Stomach smooth muscle (tissue), 2 donors: ENCODE results near the gene RHOXF2.
A peak's percentile ranks its signal among the peaks of the same experiment; 100 is the strongest.
"Not testable (repeated sequence)": the region's sequence is repeated elsewhere in the genome, so short reads cannot be mapped to it uniquely, and the experiment has no call there.

Experiments used
- H3K27ac ChIP-seq: one replicate; pipeline ENCODE4 v1.7.0; 2013; ENCODE audit warnings: mild to moderate bottlenecking, low read length, inconsistent platforms
- H3K27me3 ChIP-seq, 2 donors: one replicate each; pipeline ENCODE4 v1.7.0; 2013; ENCODE audit warnings: low read length in 2 of 2; ENCODE audit not compliant: insufficient read depth in 2 of 2, control insufficient read depth in 1 of 2
- H3K36me3 ChIP-seq, 2 donors: one replicate each; pipeline ENCODE4 v1.7.0; 2013; ENCODE audit warnings: low read length in 2 of 2; ENCODE audit not compliant: control insufficient read depth in 2 of 2, insufficient read depth in 2 of 2
- H3K4me1 ChIP-seq: one replicate; pipeline ENCODE4 v1.7.0; 2013; ENCODE audit warnings: low read length; ENCODE audit not compliant: control insufficient read depth, insufficient read depth
- H3K4me3 ChIP-seq, 2 donors: one replicate each; pipeline ENCODE4 v1.7.0; 2013; ENCODE audit warnings: low read length in 2 of 2
- H3K9ac ChIP-seq, 2 donors: one replicate each; pipeline ENCODE4 v1.7.0; 2013; ENCODE audit warnings: low read length in 2 of 2, mild to moderate bottlenecking in 1 of 2
- H3K9me3 ChIP-seq, 2 donors: one replicate each; pipeline ENCODE4 v1.7.0; 2013; ENCODE audit warnings: low read length in 2 of 2; ENCODE audit not compliant: control insufficient read depth in 2 of 2
- donor health status: healthy.
- donor health status: Pancreatic carcinoma.

Gene RHOXF2

GRCh38 chrX:120158313-120158712 is at the start of gene RHOXF2:
TSS of gene RHOXF2 (plus strand) at chrX:120158613. CDS start at chrX:120158751, 138 bp downstream.
- H3K9me3 ChIP-seq, H3K36me3 ChIP-seq: not testable (repeated sequence)

GRCh38 chrX:120109378-120109777 is 49.0 kb upstream of the RHOXF2 start:
- H3K4me1 ChIP-seq = no peaks in the 10 kb centered on the region
- no peaks in the 10 kb centered on the region for H3K27me3 ChIP-seq
- no peak overlapping the region for H3K27ac ChIP-seq
- no peak overlapping the region for H3K4me3 ChIP-seq
- no peaks in the 10 kb centered on the region for H3K36me3 ChIP-seq
- no peak overlapping the region for H3K9ac ChIP-seq
- no peaks in the 10 kb centered on the region for H3K9me3 ChIP-seq

More at GRCh38 chrX:120158313-120158712, at the start of gene RHOXF2:
- not testable (repeated sequence) for H3K27ac ChIP-seq, H3K4me1 ChIP-seq, H3K9ac ChIP-seq, H3K27me3 ChIP-seq, H3K4me3 ChIP-seq

- H3K27ac ChIP-seq = no peak overlapping the region
- H3K9me3 ChIP-seq = no peaks in the 10 kb centered on the region
- H3K36me3 ChIP-seq = no peaks in the 10 kb centered on the region
- no peaks in the 10 kb centered on the region for H3K27me3 ChIP-seq
- H3K4me3 ChIP-seq = no peak overlapping the region
- H3K4me1 ChIP-seq = no peaks in the 10 kb centered on the region
- no peak overlapping the region for H3K9ac ChIP-seq
Measured at GRCh38 chrX:120111611-120112010, 46.8 kb upstream of the RHOXF2 start.

DNA sequence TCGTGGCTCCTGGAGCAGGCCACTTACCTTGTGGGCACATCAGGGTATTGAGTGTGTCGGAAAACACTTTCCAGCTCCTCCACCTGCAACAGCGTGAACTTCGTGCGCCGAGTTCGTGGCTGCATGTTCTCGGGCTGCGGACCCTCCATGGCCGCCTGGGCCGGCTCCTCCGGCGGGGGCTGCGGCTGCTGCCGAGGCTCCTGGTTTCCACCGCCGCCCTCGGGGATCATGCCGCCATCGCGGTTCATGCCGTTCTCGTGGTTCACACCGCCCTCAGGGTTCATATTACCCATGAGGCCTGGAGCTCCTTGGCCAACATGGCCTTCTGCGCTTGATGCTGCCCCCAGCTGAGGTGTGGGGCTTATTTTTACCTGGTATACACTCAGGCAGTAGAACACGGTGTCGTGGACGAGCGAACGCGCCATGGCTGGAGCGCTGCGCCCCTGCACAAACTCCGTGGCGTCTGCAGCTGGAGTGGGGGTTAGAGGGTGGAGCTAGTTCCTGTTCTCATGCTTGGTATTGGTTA is 42.9 kb upstream of the RHOXF2 start, which contains the start of gene RHOXF1:
TSS of gene RHOXF1 (minus strand) at position 476 of the 526 bp plus-strand sequence. CDS start at position 425, 51 bp downstream.
- Histone ChIP-seq H3K27me3 (peaks cover 0 to 2% of the 10 kb centered on the region in 2 donors), H3K9ac (no peak within 1 kb of the TSS), H3K36me3 (no peaks in the 10 kb centered on the region), H3K9me3 (no peaks in the 10 kb centered on the region), H3K27ac (no peak within 1 kb of the TSS), H3K4me1 (no peaks in the 10 kb centered on the region), H3K4me3 (no peak within 1 kb of the TSS)

DNA sequence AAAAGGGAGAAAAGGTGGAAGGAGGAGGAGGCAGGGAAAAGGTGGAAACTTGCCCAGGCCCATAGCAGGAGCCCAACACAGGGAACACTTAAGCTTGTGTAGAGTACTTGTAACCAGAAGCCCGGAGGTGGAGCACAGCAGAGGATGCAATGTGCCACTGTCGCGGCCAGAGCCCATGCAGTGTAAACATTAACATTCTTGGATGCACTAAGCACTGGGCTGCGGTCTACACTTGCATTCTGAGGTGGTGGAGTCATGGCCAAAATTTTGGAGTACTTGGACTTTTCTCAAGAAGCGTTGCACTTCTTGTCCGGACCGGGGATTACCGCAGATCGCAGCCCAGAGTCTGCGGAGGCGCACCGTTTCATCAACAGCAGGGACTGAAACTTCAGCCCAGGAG is 38.2 kb upstream of the RHOXF2 start:
- Histone ChIP-seq H3K9ac (no peak overlapping the region), H3K4me1 (no peaks in the 10 kb centered on the region), H3K36me3 (no peaks in the 10 kb centered on the region), H3K4me3 (no peak overlapping the region), H3K27ac (no peak overlapping the region), H3K27me3 (peaks cover 0 to 2% of the 10 kb centered on the region in 2 donors), H3K9me3 (no peaks in the 10 kb centered on the region)

DNA sequence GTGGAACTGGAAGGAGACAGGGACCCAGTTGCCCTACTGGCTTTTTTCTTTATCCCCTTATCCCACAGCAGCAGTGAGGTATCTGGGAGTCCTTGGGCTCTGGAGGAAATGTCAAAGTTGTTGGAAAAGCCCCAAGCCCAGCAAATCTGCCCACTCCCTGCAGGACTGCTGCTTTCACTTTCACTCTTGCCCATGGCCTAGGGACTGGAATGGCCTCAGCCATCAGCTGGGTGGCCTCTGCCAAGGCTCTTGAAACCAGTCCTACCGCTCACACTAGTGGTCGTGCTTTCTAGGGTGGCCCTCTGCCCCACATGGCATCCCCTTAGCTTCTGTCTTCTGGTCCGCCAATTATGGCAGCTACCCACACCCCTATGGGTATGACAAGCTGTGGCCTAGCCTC is 33.0 kb upstream of the RHOXF2 start:
- no peak overlapping the region for H3K9ac ChIP-seq
- no peaks in the 10 kb centered on the region for H3K27me3 ChIP-seq
- H3K27ac ChIP-seq = no peak overlapping the region
- no peaks in the 10 kb centered on the region for H3K9me3 ChIP-seq
- H3K4me1 ChIP-seq = no peaks in the 10 kb centered on the region
- H3K4me3 ChIP-seq = peak overlapping the region in 1 of 2 donors; percentile 47
- no peaks in the 10 kb centered on the region for H3K36me3 ChIP-seq

GRCh38 chrX:120128306-120128846 is 30.0 kb upstream of the RHOXF2 start:
- not testable (repeated sequence) for H3K36me3 ChIP-seq, H3K4me1 ChIP-seq, H3K9ac ChIP-seq, H3K4me3 ChIP-seq, H3K9me3 ChIP-seq, H3K27me3 ChIP-seq, H3K27ac ChIP-seq

GRCh38 chrX:120136128-120136527 is 22.3 kb upstream of the RHOXF2 start:
- Histone ChIP-seq H3K9ac (no peak overlapping the region), H3K9me3 (no peaks in the 10 kb centered on the region), H3K4me3 (no peak overlapping the region), H3K4me1 (no peaks in the 10 kb centered on the region), H3K27ac (no peak overlapping the region), H3K27me3 (no peaks in the 10 kb centered on the region), H3K36me3 (no peaks in the 10 kb centered on the region)

- H3K9ac ChIP-seq = no peak overlapping the region
- no peaks in the 10 kb centered on the region for H3K27me3 ChIP-seq
- no peaks in the 10 kb centered on the region for H3K9me3 ChIP-seq
- H3K27ac ChIP-seq = no peak overlapping the region
- H3K4me1 ChIP-seq = no peaks in the 10 kb centered on the region
- H3K4me3 ChIP-seq = no peak overlapping the region
- no peaks in the 10 kb centered on the region for H3K36me3 ChIP-seq
Measured at GRCh38 chrX:120136840-120137239, 21.6 kb upstream of the RHOXF2 start.

DNA sequence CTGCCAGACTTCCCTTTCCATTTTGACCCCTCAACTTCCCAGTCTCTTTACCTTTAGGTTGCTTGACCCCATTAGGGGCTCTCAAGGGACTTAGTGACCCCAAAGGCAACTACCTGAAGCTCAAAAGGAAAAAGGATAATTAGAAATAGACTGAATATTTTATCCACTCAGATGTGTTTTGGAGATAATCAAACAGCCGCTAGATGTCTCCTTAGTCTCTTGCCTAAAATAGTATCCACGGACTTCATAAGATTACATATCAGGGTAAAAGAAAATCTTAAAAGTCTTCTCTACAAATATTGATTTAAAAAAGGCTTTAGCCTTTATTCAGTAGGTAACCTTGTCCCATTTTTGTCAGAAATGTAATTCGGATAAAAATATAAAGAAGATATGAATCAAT is 21.0 kb upstream of the RHOXF2 start:
- no peak overlapping the region for H3K9ac ChIP-seq
- no peaks in the 10 kb centered on the region for H3K27me3 ChIP-seq
- no peak overlapping the region for H3K27ac ChIP-seq
- H3K4me3 ChIP-seq = no peak overlapping the region
- H3K36me3 ChIP-seq = no peaks in the 10 kb centered on the region
- H3K9me3 ChIP-seq = no peaks in the 10 kb centered on the region
- H3K4me1 ChIP-seq = no peaks in the 10 kb centered on the region

- no peaks in the 10 kb centered on the region for H3K4me1 ChIP-seq
- no peaks in the 10 kb centered on the region for H3K36me3 ChIP-seq
- no peaks in the 10 kb centered on the region for H3K9me3 ChIP-seq
- no peak overlapping the region for H3K4me3 ChIP-seq
- H3K9ac ChIP-seq = no peak overlapping the region
- no peak overlapping the region for H3K27ac ChIP-seq
- peaks cover 0 to 4% of the 10 kb centered on the region in 2 donors for H3K27me3 ChIP-seq
Measured at GRCh38 chrX:120140293-120140981, 18.0 kb upstream of the RHOXF2 start.
